ENCODE data around the gene ASXL2. TPM values are rescaled to one million over a fixed set of nuclear protein-coding genes. Genes with fewer than 3 reads are reported as not detected.
"Not testable (repeated sequence)": the region's sequence is repeated elsewhere in the genome, so short reads cannot be mapped to it uniquely, and the experiment has no call there.

ASXL2 gene
- polyA plus RNA-seq, 3 donors, result 3.6 to 13.4 (median 7.1) TPM

DNA sequence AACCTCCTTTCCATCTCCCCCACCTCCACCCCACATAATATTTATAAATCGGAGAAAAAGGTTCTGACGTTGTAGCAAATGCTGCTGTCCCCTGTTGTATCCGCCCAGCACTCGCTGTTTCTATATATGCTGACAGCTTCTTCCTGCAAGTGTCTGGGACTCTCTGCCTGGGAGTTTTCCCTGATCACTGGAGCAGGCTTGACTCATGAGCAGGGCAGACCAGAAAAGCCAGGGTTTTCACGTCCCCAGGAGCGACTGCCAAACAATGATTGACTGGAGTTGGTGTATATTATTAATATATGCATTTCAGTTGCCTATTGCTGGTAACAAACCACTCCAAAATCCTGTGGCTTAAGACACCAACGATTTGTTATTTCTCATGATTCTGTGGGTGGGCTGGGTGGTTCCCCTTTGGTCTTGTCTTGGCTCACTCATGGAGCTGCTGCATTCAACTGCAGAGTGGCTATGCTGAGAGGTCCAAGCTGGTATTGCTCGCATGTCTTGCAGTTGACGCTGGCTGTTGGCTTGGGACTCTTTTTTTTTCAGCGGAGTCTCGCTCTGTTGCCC, 21.2 kb upstream of the ASXL2 start:
- Histone ChIP-seq H3K4me3 (replicated peaks in 1 of 3; ENCODE audit: low read depth in 2 of 3, low read length in 3 of 3) (no peak overlapping the region), H3K36me3 (replicated peaks in 1 of 2; ENCODE audit: control insufficient read depth in 1 of 2, insufficient read depth in 2 of 2, low read length in 2 of 2) (no peaks in the 10 kb centered on the region), H3K9ac (ENCODE audit: insufficient read depth, low read length, poor library complexity, severe bottlenecking) (no peak overlapping the region), H3K4me1 (ENCODE audit: control insufficient read depth in 1 of 2, insufficient read depth in 2 of 2, low read length in 2 of 2) (peaks cover 0 to 3% of the 10 kb centered on the region in 2 donors), H2AFZ (ENCODE audit: insufficient read depth, low read depth, low read length, poor library complexity, severe bottlenecking) (no peak overlapping the region), H4K20me1 (ENCODE audit: insufficient read depth, low read length) (no peaks in the 10 kb centered on the region), H3K79me2 (ENCODE audit: insufficient read depth, low read length) (no peaks in the 10 kb centered on the region), H3K27ac (ENCODE audit: low read depth in 1 of 2, low read length in 2 of 2) (no peak overlapping the region), H3K9me3 (replicated peaks in 1 of 2; ENCODE audit: control insufficient read depth in 1 of 2, insufficient read depth in 1 of 2, low read length in 2 of 2) (peaks cover 0 to 6% of the 10 kb centered on the region in 2 donors), H3K4me2 (replicated peaks; ENCODE audit: extremely low read depth, low read length, poor library complexity, severe bottlenecking) (no peak overlapping the region), H3K27me3 (ENCODE audit: control insufficient read depth in 2 of 2, insufficient read depth in 2 of 2, low read length in 2 of 2) (no peaks in the 10 kb centered on the region)
- WGBS (ENCODE audit: insufficient coverage), result 100% methylated on average over 8 of the region's 11 CpGs
- intact Hi-C loops (cut with micrococcal nuclease), result no loop called here
- no peaks in the 10 kb centered on the region for H3K36me3 Mint-ChIP-seq
- no peak overlapping the region for H3K4me3 Mint-ChIP-seq
- no peak for DNase-seq
- peaks cover 0 to 7% (median 2%) of the 10 kb centered on the region in 3 donors for H3K27me3 Mint-ChIP-seq (ENCODE audit: low read depth in 3 of 3)
- TF ChIP-seq, protein P1, sequence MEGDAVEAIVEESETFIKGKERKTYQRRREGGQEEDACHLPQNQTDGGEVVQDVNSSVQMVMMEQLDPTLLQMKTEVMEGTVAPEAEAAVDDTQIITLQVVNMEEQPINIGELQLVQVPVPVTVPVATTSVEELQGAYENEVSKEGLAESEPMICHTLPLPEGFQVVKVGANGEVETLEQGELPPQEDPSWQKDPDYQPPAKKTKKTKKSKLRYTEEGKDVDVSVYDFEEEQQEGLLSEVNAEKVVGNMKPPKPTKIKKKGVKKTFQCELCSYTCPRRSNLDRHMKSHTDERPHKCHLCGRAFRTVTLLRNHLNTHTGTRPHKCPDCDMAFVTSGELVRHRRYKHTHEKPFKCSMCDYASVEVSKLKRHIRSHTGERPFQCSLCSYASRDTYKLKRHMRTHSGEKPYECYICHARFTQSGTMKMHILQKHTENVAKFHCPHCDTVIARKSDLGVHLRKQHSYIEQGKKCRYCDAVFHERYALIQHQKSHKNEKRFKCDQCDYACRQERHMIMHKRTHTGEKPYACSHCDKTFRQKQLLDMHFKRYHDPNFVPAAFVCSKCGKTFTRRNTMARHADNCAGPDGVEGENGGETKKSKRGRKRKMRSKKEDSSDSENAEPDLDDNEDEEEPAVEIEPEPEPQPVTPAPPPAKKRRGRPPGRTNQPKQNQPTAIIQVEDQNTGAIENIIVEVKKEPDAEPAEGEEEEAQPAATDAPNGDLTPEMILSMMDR (IDR thresholded peaks at IDR 0.05), result no peak
- H3K4me1 Mint-ChIP-seq, result peaks cover 6% of the 10 kb centered on the region
- peaks cover 3 to 10% (median 7%) of the 10 kb centered on the region in 7 donors for H3K9me3 Mint-ChIP-seq
- H3K27ac Mint-ChIP-seq, result no peak overlapping the region

DNA sequence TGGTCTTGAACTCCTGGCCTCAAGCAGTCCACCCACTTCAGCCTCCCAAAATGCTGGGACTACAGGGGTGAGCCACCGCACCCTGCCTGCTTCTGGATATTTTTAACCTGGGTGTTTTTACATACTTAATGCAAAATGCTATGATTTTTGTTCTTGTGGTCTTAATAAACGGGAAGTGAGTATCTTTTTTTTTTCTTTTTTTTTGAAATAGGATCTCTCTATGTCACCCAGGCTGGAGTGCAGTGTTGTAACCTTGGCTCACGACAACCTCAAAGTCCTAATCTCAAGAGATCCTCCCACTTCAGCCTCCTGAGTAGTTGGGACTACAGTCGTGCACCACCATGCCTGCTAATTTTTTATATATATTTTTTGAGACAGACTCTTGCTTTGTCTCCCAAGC, 19.2 kb upstream of the ASXL2 start:
- no peak overlapping the region for H3K4me3 Mint-ChIP-seq

GRCh38 chr2:25896308-25896707, 18.0 kb upstream of the ASXL2 start:
- H3K36me3 ChIP-seq (replicated peaks in 1 of 2; ENCODE audit: control insufficient read depth in 1 of 2, insufficient read depth in 2 of 2, low read length in 2 of 2); H3K4me1 Mint-ChIP-seq; DNase-seq; H3K4me1 ChIP-seq (ENCODE audit: control insufficient read depth in 1 of 2, insufficient read depth in 2 of 2, low read length in 2 of 2); H3K9me3 Mint-ChIP-seq; H3K9ac ChIP-seq (ENCODE audit: insufficient read depth, low read length, poor library complexity, severe bottlenecking); H2AFZ ChIP-seq (ENCODE audit: insufficient read depth, low read depth, low read length, poor library complexity, severe bottlenecking); H3K27me3 ChIP-seq (ENCODE audit: control insufficient read depth in 2 of 2, insufficient read depth in 2 of 2, low read length in 2 of 2); H3K4me3 Mint-ChIP-seq; H3K9me3 ChIP-seq (replicated peaks in 1 of 2; ENCODE audit: control insufficient read depth in 1 of 2, insufficient read depth in 1 of 2, low read length in 2 of 2); H3K27ac ChIP-seq (ENCODE audit: low read depth in 1 of 2, low read length in 2 of 2); H4K20me1 ChIP-seq (ENCODE audit: insufficient read depth, low read length); intact Hi-C loops (cut with micrococcal nuclease); H3K4me3 ChIP-seq (replicated peaks in 1 of 3; ENCODE audit: low read depth in 2 of 3, low read length in 3 of 3); H3K4me2 ChIP-seq (replicated peaks; ENCODE audit: extremely low read depth, low read length, poor library complexity, severe bottlenecking); H3K27ac Mint-ChIP-seq; H3K79me2 ChIP-seq (ENCODE audit: insufficient read depth, low read length); H3K27me3 Mint-ChIP-seq (ENCODE audit: low read depth in 3 of 3); H3K36me3 Mint-ChIP-seq: not testable (repeated sequence)
- WGBS (ENCODE audit: insufficient coverage), result 100% methylated on average over 1 of the region's 9 CpGs

More for the DNA sequence above, 19.2 kb upstream of the ASXL2 start:
- Histone ChIP-seq H3K79me2 (ENCODE audit: insufficient read depth, low read length) (no peaks in the 10 kb centered on the region), H3K36me3 (replicated peaks in 1 of 2; ENCODE audit: control insufficient read depth in 1 of 2, insufficient read depth in 2 of 2, low read length in 2 of 2) (no peaks in the 10 kb centered on the region), H4K20me1 (ENCODE audit: insufficient read depth, low read length) (no peaks in the 10 kb centered on the region), H3K4me2 (replicated peaks; ENCODE audit: extremely low read depth, low read length, poor library complexity, severe bottlenecking) (no peak overlapping the region), H2AFZ (ENCODE audit: insufficient read depth, low read depth, low read length, poor library complexity, severe bottlenecking) (no peak overlapping the region), H3K9ac (ENCODE audit: insufficient read depth, low read length, poor library complexity, severe bottlenecking) (no peak overlapping the region), H3K4me3 (replicated peaks in 1 of 3; ENCODE audit: low read depth in 2 of 3, low read length in 3 of 3) (no peak overlapping the region), H3K27ac (ENCODE audit: low read depth in 1 of 2, low read length in 2 of 2) (no peak overlapping the region), H3K27me3 (ENCODE audit: control insufficient read depth in 2 of 2, insufficient read depth in 2 of 2, low read length in 2 of 2) (no peaks in the 10 kb centered on the region), H3K4me1 (ENCODE audit: control insufficient read depth in 1 of 2, insufficient read depth in 2 of 2, low read length in 2 of 2) (peaks cover 0 to 3% of the 10 kb centered on the region in 2 donors), H3K9me3 (replicated peaks in 1 of 2; ENCODE audit: control insufficient read depth in 1 of 2, insufficient read depth in 1 of 2, low read length in 2 of 2) (peaks cover 0 to 6% of the 10 kb centered on the region in 2 donors)
- H3K4me1 Mint-ChIP-seq, result peaks cover 6% of the 10 kb centered on the region
- peak; percentile 13 to 17 (median 14) for DNase-seq
- TF ChIP-seq, protein P1 (IDR thresholded peaks at IDR 0.05), result no peak
- H3K9me3 Mint-ChIP-seq, result peaks cover 3 to 9% (median 5%) of the 10 kb centered on the region in 7 donors
- no peaks in the 10 kb centered on the region for H3K36me3 Mint-ChIP-seq
- H3K27ac Mint-ChIP-seq, result peak overlapping the region in 2 of 7 donors; percentile 6 to 19
- intact Hi-C loops (cut with micrococcal nuclease), result no loop called here
- 0% methylated on average over 1 of the region's 4 CpGs for WGBS (ENCODE audit: insufficient coverage)
- H3K27me3 Mint-ChIP-seq (ENCODE audit: low read depth in 3 of 3), result peaks cover 0 to 5% (median 2%) of the 10 kb centered on the region in 3 donors
